Measurements from ENCODE around the gene UFSP1.

UFSP1 gene

GRCh38 chr7:100900978-100901377, 11.5 kb upstream of the UFSP1 start:
- no peak overlapping the region for H3K4me3 ChIP-seq (ENCODE audit: insufficient read depth, low read length, poor library complexity, severe bottlenecking)
- H3K27me3 ChIP-seq (ENCODE audit: low read length) = no peaks in the 10 kb centered on the region
- H3K9me3 ChIP-seq (ENCODE audit: insufficient read depth, low read length) = no peaks in the 10 kb centered on the region
- TF ChIP-seq CTCF (IDR thresholded peaks at IDR 0.05; ENCODE audit: insufficient read depth, low read length, poor library complexity, severe bottlenecking) = no peak
- TF ChIP-seq EZH2phosphoT487 (conservative IDR thresholded peaks at IDR 0.05; ENCODE audit: low read length) = no peak
- H3K27ac ChIP-seq (ENCODE audit: low read depth, low read length) = no peak overlapping the region
- no peak overlapping the region for H3K4me2 ChIP-seq (ENCODE audit: low read depth, low read length, poor library complexity, severe bottlenecking)
- no peaks in the 10 kb centered on the region for H3K79me2 ChIP-seq (ENCODE audit: insufficient read depth, low read length)
- H4K20me1 ChIP-seq (ENCODE audit: low read depth, low read length) = no peaks in the 10 kb centered on the region
- H2AFZ ChIP-seq (ENCODE audit: low read depth, low read length, severe bottlenecking) = no peak overlapping the region
- no peaks in the 10 kb centered on the region for H3K9me2 ChIP-seq (replicated peaks; ENCODE audit: insufficient read depth, low read length)
- no peak overlapping the region for H3K9ac ChIP-seq (ENCODE audit: low read length)
- no peaks in the 10 kb centered on the region for H3K36me3 ChIP-seq (ENCODE audit: low read length)
- no peaks in the 10 kb centered on the region for H3F3A ChIP-seq (ENCODE audit: insufficient read depth)

GRCh38 chr7:100899432-100899831, 9.9 kb upstream of the UFSP1 start:
- no peak for TF ChIP-seq EZH2phosphoT487 (conservative IDR thresholded peaks at IDR 0.05; ENCODE audit: low read length)
- TF ChIP-seq CTCF (IDR thresholded peaks at IDR 0.05; ENCODE audit: insufficient read depth, low read length, poor library complexity, severe bottlenecking) = no peak
- Histone ChIP-seq H3K9ac (ENCODE audit: low read length) (no peak overlapping the region), H3K9me3 (ENCODE audit: insufficient read depth, low read length) (no peaks in the 10 kb centered on the region), H4K20me1 (ENCODE audit: low read depth, low read length) (no peaks in the 10 kb centered on the region), H3K27ac (ENCODE audit: low read depth, low read length) (no peak overlapping the region), H3F3A (ENCODE audit: insufficient read depth) (no peaks in the 10 kb centered on the region), H3K36me3 (ENCODE audit: low read length) (no peaks in the 10 kb centered on the region), H3K4me2 (ENCODE audit: low read depth, low read length, poor library complexity, severe bottlenecking) (no peak overlapping the region), H3K27me3 (ENCODE audit: low read length) (no peaks in the 10 kb centered on the region), H2AFZ (ENCODE audit: low read depth, low read length, severe bottlenecking) (no peak overlapping the region), H3K9me2 (replicated peaks; ENCODE audit: insufficient read depth, low read length) (no peaks in the 10 kb centered on the region), H3K79me2 (ENCODE audit: insufficient read depth, low read length) (no peaks in the 10 kb centered on the region), H3K4me3 (ENCODE audit: insufficient read depth, low read length, poor library complexity, severe bottlenecking) (no peak overlapping the region)

- TF ChIP-seq EZH2phosphoT487 (conservative IDR thresholded peaks at IDR 0.05; ENCODE audit: low read length) (no peak), CTCF (IDR thresholded peaks at IDR 0.05; ENCODE audit: insufficient read depth, low read length, poor library complexity, severe bottlenecking) (no peak)
- H3K9me2 ChIP-seq (replicated peaks; ENCODE audit: insufficient read depth, low read length) = no peaks in the 10 kb centered on the region
- H3K9ac ChIP-seq (ENCODE audit: low read length) = no peak overlapping the region
- no peaks in the 10 kb centered on the region for H4K20me1 ChIP-seq (ENCODE audit: low read depth, low read length)
- no peaks in the 10 kb centered on the region for H3K36me3 ChIP-seq (ENCODE audit: low read length)
- H3K27ac ChIP-seq (ENCODE audit: low read depth, low read length) = no peak overlapping the region
- no peak overlapping the region for H3K4me3 ChIP-seq (ENCODE audit: insufficient read depth, low read length, poor library complexity, severe bottlenecking)
- H3K27me3 ChIP-seq (ENCODE audit: low read length) = no peaks in the 10 kb centered on the region
- H3K9me3 ChIP-seq (ENCODE audit: insufficient read depth, low read length) = no peaks in the 10 kb centered on the region
- no peak overlapping the region for H3K4me2 ChIP-seq (ENCODE audit: low read depth, low read length, poor library complexity, severe bottlenecking)
- no peak overlapping the region for H2AFZ ChIP-seq (ENCODE audit: low read depth, low read length, severe bottlenecking)
- H3F3A ChIP-seq (ENCODE audit: insufficient read depth) = no peaks in the 10 kb centered on the region
- H3K79me2 ChIP-seq (ENCODE audit: insufficient read depth, low read length) = no peaks in the 10 kb centered on the region
These were observed 8.4 kb upstream of the UFSP1 start for GRCh38 chr7:100897772-100898454.

Data from SU-DHL-6 (cell line).